ENCODE results near the gene MAGI1. TPM values are rescaled to one million over a fixed set of nuclear protein-coding genes. Genes with fewer than 3 reads are reported as not detected.

MAGI1 gene
- polyA plus RNA-seq, 3 donors = not detected

- no peak overlapping the region for H2AFZ ChIP-seq (ENCODE audit: insufficient read depth, low read depth, low read length, poor library complexity, severe bottlenecking)
- peaks cover 0 to under 1% (median 0%) of the 10 kb centered on the region in 3 donors for H3K27me3 Mint-ChIP-seq (ENCODE audit: low read depth in 3 of 3)
- no peak overlapping the region for H3K4me3 ChIP-seq (replicated peaks in 1 of 3; ENCODE audit: low read depth in 2 of 3, low read length in 3 of 3)
- DNase-seq = no peak
- H3K79me2 ChIP-seq (ENCODE audit: insufficient read depth, low read length) = no peaks in the 10 kb centered on the region
- no peak overlapping the region for H3K27ac ChIP-seq (ENCODE audit: low read depth in 1 of 2, low read length in 2 of 2)
- H3K4me1 Mint-ChIP-seq = no peaks in the 10 kb centered on the region
- no peaks in the 10 kb centered on the region for H4K20me1 ChIP-seq (ENCODE audit: insufficient read depth, low read length)
- H3K4me3 Mint-ChIP-seq = no peak overlapping the region
- H3K27me3 ChIP-seq (ENCODE audit: control insufficient read depth in 2 of 2, insufficient read depth in 2 of 2, low read length in 2 of 2) = no peaks in the 10 kb centered on the region
- no peaks in the 10 kb centered on the region for H3K36me3 Mint-ChIP-seq
- no peaks in the 10 kb centered on the region for H3K4me1 ChIP-seq (ENCODE audit: control insufficient read depth in 1 of 2, insufficient read depth in 2 of 2, low read length in 2 of 2)
- no peak overlapping the region for H3K4me2 ChIP-seq (replicated peaks; ENCODE audit: extremely low read depth, low read length, poor library complexity, severe bottlenecking)
- H3K36me3 ChIP-seq (replicated peaks in 1 of 2; ENCODE audit: control insufficient read depth in 1 of 2, insufficient read depth in 2 of 2, low read length in 2 of 2) = no peaks in the 10 kb centered on the region
- H3K9me3 ChIP-seq (replicated peaks in 1 of 2; ENCODE audit: control insufficient read depth in 1 of 2, insufficient read depth in 1 of 2, low read length in 2 of 2) = no peaks in the 10 kb centered on the region
- H3K9me3 Mint-ChIP-seq = no peaks in the 10 kb centered on the region
- 100% methylated on average over 2 of the region's 2 CpGs for WGBS (ENCODE audit: insufficient coverage)
- H3K9ac ChIP-seq (ENCODE audit: insufficient read depth, low read length, poor library complexity, severe bottlenecking) = no peak overlapping the region
- H3K27ac Mint-ChIP-seq = no peak overlapping the region
- intact Hi-C loops (cut with micrococcal nuclease) = no loop called here
- no peak for TF ChIP-seq CTCF (IDR thresholded peaks at IDR 0.05)
These were observed 362.1 kb downstream of the MAGI1 start for GRCh38 chr3:65676580-65676979.

GRCh38 chr3:65675011-65675410, 363.7 kb downstream of the MAGI1 start:
- Histone ChIP-seq H3K4me3 (replicated peaks in 1 of 3; ENCODE audit: low read depth in 2 of 3, low read length in 3 of 3) (no peak overlapping the region), H4K20me1 (ENCODE audit: insufficient read depth, low read length) (no peaks in the 10 kb centered on the region), H3K27me3 (ENCODE audit: control insufficient read depth in 2 of 2, insufficient read depth in 2 of 2, low read length in 2 of 2) (no peaks in the 10 kb centered on the region), H3K79me2 (ENCODE audit: insufficient read depth, low read length) (no peaks in the 10 kb centered on the region), H2AFZ (ENCODE audit: insufficient read depth, low read depth, low read length, poor library complexity, severe bottlenecking) (no peak overlapping the region), H3K4me1 (ENCODE audit: control insufficient read depth in 1 of 2, insufficient read depth in 2 of 2, low read length in 2 of 2) (no peaks in the 10 kb centered on the region), H3K9ac (ENCODE audit: insufficient read depth, low read length, poor library complexity, severe bottlenecking) (no peak overlapping the region), H3K36me3 (replicated peaks in 1 of 2; ENCODE audit: control insufficient read depth in 1 of 2, insufficient read depth in 2 of 2, low read length in 2 of 2) (no peaks in the 10 kb centered on the region), H3K9me3 (replicated peaks in 1 of 2; ENCODE audit: control insufficient read depth in 1 of 2, insufficient read depth in 1 of 2, low read length in 2 of 2) (no peaks in the 10 kb centered on the region), H3K27ac (ENCODE audit: low read depth in 1 of 2, low read length in 2 of 2) (no peak overlapping the region), H3K4me2 (replicated peaks; ENCODE audit: extremely low read depth, low read length, poor library complexity, severe bottlenecking) (no peak overlapping the region)
- Mint-ChIP-seq H3K27ac (no peak overlapping the region), H3K4me3 (no peak overlapping the region), H3K36me3 (no peaks in the 10 kb centered on the region), H3K9me3 (no peaks in the 10 kb centered on the region), H3K27me3 (ENCODE audit: low read depth in 3 of 3) (no peaks in the 10 kb centered on the region), H3K4me1 (no peaks in the 10 kb centered on the region)
- no peak for DNase-seq
- intact Hi-C loops (cut with micrococcal nuclease) = no loop called here
- WGBS (ENCODE audit: insufficient coverage) = no CpG with 5 or more reads among the region's 3 CpGs
- no peak for TF ChIP-seq CTCF (IDR thresholded peaks at IDR 0.05)

All from CD14-positive monocyte (primary cell).